Keratinocyte (primary cell): ENCODE data around the gene CNNM3. TPM values are rescaled to one million over a fixed set of nuclear protein-coding genes. Genes with fewer than 3 reads are reported as not detected.
A peak's percentile ranks its signal among the peaks of the same experiment; 100 is the strongest.

Experiments used
- DNase-seq: peaks from one replicate; pipeline ENCODE4 v3.0.0-alpha.2; 2011; ENCODE audit warnings: low read depth, missing footprints, low spot score
- FAIRE-seq: peaks from 2 replicates; lab custom pipeline; 2011; peaks lifted over from hg19 to GRCh38; lab: Jason Lieb, UNC
- H2AFZ ChIP-seq: 2 replicates; pipeline ENCODE4 v1.6.0; 2012; ENCODE audit warnings: low read length, control low read depth, inconsistent platforms; ENCODE audit not compliant: control insufficient read depth
- H3K27ac ChIP-seq: 2 replicates; pipeline ENCODE4 v1.5.1; 2011; ENCODE audit warnings: low read length; ENCODE audit not compliant: control insufficient read depth, insufficient read depth
- H3K27me3 ChIP-seq: 3 replicates; pipeline ENCODE4 v1.6.0; 2011; ENCODE audit warnings: low read length; ENCODE audit not compliant: control insufficient read depth, insufficient read depth; ENCODE audit errors: extremely low read depth
- H3K36me3 ChIP-seq, 2 experiments: 2 replicates in 1 of 2; 3 replicates in 1 of 2; pipeline ENCODE4 v1.5.1; 2011; ENCODE audit warnings: low read length in 2 of 2, mild to moderate bottlenecking in 1 of 2; ENCODE audit not compliant: control insufficient read depth in 2 of 2, insufficient read depth in 2 of 2; ENCODE audit errors: extremely low read depth in 1 of 2
- H3K4me1 ChIP-seq: 3 replicates; pipeline ENCODE4 v1.5.1; 2011; ENCODE audit warnings: low read length; ENCODE audit not compliant: control insufficient read depth, insufficient read depth; ENCODE audit errors: extremely low read depth
- H3K4me2 ChIP-seq: 3 replicates; pipeline ENCODE4 v1.6.0; 2011; ENCODE audit warnings: low read depth, low read length; ENCODE audit not compliant: control insufficient read depth, insufficient read depth; ENCODE audit errors: extremely low read depth
- H3K4me3 ChIP-seq, 3 experiments: fragments of 200-600 bp in 1 of 3; sonication (generic) in 1 of 3; 2 replicates in 2 of 3; 3 replicates in 1 of 3; pipeline ENCODE4 v1.5.1; 2011 to 2016; ENCODE audit warnings: low read length in 3 of 3, mild to moderate bottlenecking in 3 of 3, control low read depth in 2 of 3, inconsistent platforms in 1 of 3, low read depth in 1 of 3, mixed read lengths in 1 of 3, mixed run types in 1 of 3, moderate library complexity in 1 of 3; ENCODE audit not compliant: control insufficient read depth in 2 of 3, insufficient read depth in 2 of 3; ENCODE audit errors: extremely low read depth in 1 of 3
- H3K79me2 ChIP-seq: 2 replicates; pipeline ENCODE4 v1.6.0; 2012; ENCODE audit warnings: low read length; ENCODE audit not compliant: control insufficient read depth, insufficient read depth
- H3K9ac ChIP-seq: 3 replicates; pipeline ENCODE4 v1.6.0; 2011; ENCODE audit warnings: low read length; ENCODE audit not compliant: control insufficient read depth, insufficient read depth; ENCODE audit errors: extremely low read depth
- H3K9me1 ChIP-seq: 3 replicates; pipeline ENCODE4 v1.6.0; 2011; ENCODE audit warnings: low read length; ENCODE audit not compliant: control insufficient read depth, insufficient read depth; ENCODE audit errors: extremely low read depth
- H3K9me3 ChIP-seq: 2 replicates; pipeline ENCODE4 v1.5.1; 2012; ENCODE audit warnings: low read depth, low read length; ENCODE audit not compliant: control insufficient read depth
- H4K20me1 ChIP-seq: 3 replicates; pipeline ENCODE4 v1.6.0; 2011; ENCODE audit warnings: low read length; ENCODE audit not compliant: control insufficient read depth, insufficient read depth; ENCODE audit errors: extremely low read depth
- CTCF ChIP-seq, 3 experiments: IDR thresholded peaks in 1 of 3; conservative IDR thresholded peaks in 1 of 3; optimal IDR thresholded peaks in 1 of 3; 2 replicates in 2 of 3; 3 replicates in 1 of 3; pipeline versions ENCODE3 to v1.5.1; 2011; ENCODE audit warnings: low read length in 3 of 3, mild to moderate bottlenecking in 3 of 3, moderate library complexity in 2 of 3, control low read depth in 1 of 3, inconsistent platforms in 1 of 3; ENCODE audit not compliant: insufficient read depth in 2 of 3; ENCODE audit errors: extremely low read depth in 1 of 3
- EZH2 ChIP-seq: IDR thresholded peaks from one replicate; pipeline ENCODE4 v1.6.1; 2012; ENCODE audit warnings: inconsistent platforms, mild to moderate bottlenecking, low read length, moderate library complexity
- dilution Hi-C: fragments of 300-500 bp; cut with MboI; formaldehyde crosslinking; loops from one replicate; pipeline ENCODE4 v1.7.0; 2020; ENCODE audit warnings: low sequenced_read_pairs; ENCODE audit not compliant: extremely low pct_ligation_motif_present
- polyA plus RNA-seq, 5 experiments: library from polyadenylated mRNA; depleted of rRNA in 3 of 5; stranded (reverse) in 3 of 5; stranded (forward) in 1 of 5; unstranded in 1 of 5; fragments of >200 nt; gene quantifications; 1 replicate in 1 of 5; 2 replicates in 3 of 5; 3 replicates in 1 of 5; pipeline versions ENCODE4 v1.2.1 to v1.2.3, GENCODE V29; 2011 to 2012; ENCODE audit warnings: missing spikeins in 2 of 5, low read depth in 1 of 5, low replicate concordance in 1 of 5
- small RNA-seq, 3 experiments: library from RNA; depleted of rRNA; stranded (forward); fragments of <200 nt; gene quantifications; one replicate each; pipeline ENCODE3, GENCODE V24; 2012; ENCODE audit warnings: low read depth in 3 of 3, low replicate concordance in 1 of 3; ENCODE audit not compliant: insufficient read length in 3 of 3

CNNM3 gene
- polyA plus RNA-seq, 1 donor (not counting 4 experiments of a cell fraction or from before 2014, with no cell fraction given): 2.3 TPM

- Histone ChIP-seq H3K4me1 (peaks cover 47% of the 10 kb centered on the region), H3K9me3 (no peaks in the 10 kb centered on the region), H3K27ac (no peak overlapping the region), H2AFZ (peak overlapping the region; percentile 87), H3K4me3 (no peak overlapping the region), H4K20me1 (no peaks in the 10 kb centered on the region), H3K4me2 (peak overlapping the region; percentile 46), H3K9me1 (no peaks in the 10 kb centered on the region), H3K36me3 (no peaks in the 10 kb centered on the region), H3K27me3 (peaks cover 3% of the 10 kb centered on the region), H3K9ac (peak overlapping the region; percentile 30), H3K79me2 (no peaks in the 10 kb centered on the region)
- FAIRE-seq: no peak
- dilution Hi-C loops: no loop called here
- TF ChIP-seq EZH2: no peak
- TF ChIP-seq CTCF (optimal IDR thresholded peaks at IDR 0.05 in 1 of 3, IDR thresholded peaks at IDR 0.05 in 1 of 3, conservative IDR thresholded peaks at IDR 0.05 in 1 of 3; ENCODE audit: extremely low read depth in 1 of 3, insufficient read depth in 2 of 3, low read length in 3 of 3): no peak
- no peak for DNase-seq
Observed at GRCh38 chr2:96882906-96883305, 66.8 kb downstream of the CNNM3 start.

DNA sequence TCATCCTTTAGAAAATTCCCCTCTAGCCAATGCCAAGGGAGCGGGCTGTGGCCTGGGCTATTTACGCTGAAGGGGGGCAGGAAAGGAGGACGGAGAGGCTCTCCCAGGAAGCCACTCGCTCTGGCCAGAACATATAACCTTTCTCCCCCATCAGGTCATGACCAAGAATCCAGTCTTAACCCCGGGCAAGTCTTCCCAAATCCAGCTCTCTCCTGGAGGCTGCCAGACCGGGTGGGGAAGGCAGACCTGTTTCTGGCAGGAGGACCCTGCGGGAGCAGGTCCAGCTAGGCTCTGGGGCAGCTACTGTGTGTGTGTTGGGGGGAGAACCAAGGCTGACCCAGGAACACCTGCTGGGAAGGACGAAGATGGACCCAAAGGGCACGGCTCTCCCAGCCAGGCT, 67.2 kb downstream of the CNNM3 start:
- Histone ChIP-seq H2AFZ (no peak overlapping the region), H3K36me3 (no peaks in the 10 kb centered on the region), H3K9me3 (no peaks in the 10 kb centered on the region), H3K9ac (no peak overlapping the region), H3K4me2 (no peak overlapping the region), H4K20me1 (no peaks in the 10 kb centered on the region), H3K27ac (no peak overlapping the region), H3K4me3 (no peak overlapping the region), H3K79me2 (no peaks in the 10 kb centered on the region), H3K4me1 (peaks cover 51% of the 10 kb centered on the region), H3K9me1 (no peaks in the 10 kb centered on the region), H3K27me3 (peaks cover 2% of the 10 kb centered on the region)
- DNase-seq: no peak
- TF ChIP-seq CTCF (optimal IDR thresholded peaks at IDR 0.05 in 1 of 3, IDR thresholded peaks at IDR 0.05 in 1 of 3, conservative IDR thresholded peaks at IDR 0.05 in 1 of 3; ENCODE audit: extremely low read depth in 1 of 3, insufficient read depth in 2 of 3, low read length in 3 of 3) (no peak), EZH2 (no peak)
- dilution Hi-C loops: no loop called here
- no peak for FAIRE-seq

Small RNA genes lying within 50 kb of the gene (small RNA-seq; reads per million reads assigned to genes)
- gene MIR3127: 0 reads per million in 3 experiments

Other genes starting within 250 kb of the CNNM3 start
- 11.4 to 13.6 TPM (median 12.9 TPM) in 3 replicates for gene KANSL3, start 178.0 kb upstream of the CNNM3 start, polyA plus RNA-seq
- gene FER1L5, start 173.5 kb upstream of the CNNM3 start, polyA plus RNA-seq: 0.01 to 0.03 TPM (median 0.01 TPM) in 3 replicates
- gene LMAN2L, start 76.2 kb upstream of the CNNM3 start, polyA plus RNA-seq: 20.7 to 22.9 TPM (median 20.8 TPM) in 3 replicates
- gene CNNM4, start 55.4 kb upstream of the CNNM3 start, polyA plus RNA-seq: 4.4 to 7.6 TPM (median 5.5 TPM) in 3 replicates
- 0.39 to 2.0 TPM (median 1.4 TPM) in 3 replicates for gene ANKRD23, start 27.8 kb downstream of the CNNM3 start, polyA plus RNA-seq
- gene ANKRD39, start 41.7 kb downstream of the CNNM3 start, polyA plus RNA-seq: 6.6 to 8.3 TPM (median 7.2 TPM) in 3 replicates
- gene SEMA4C, start 53.8 kb downstream of the CNNM3 start, polyA plus RNA-seq: 6.9 to 10.2 TPM (median 7.5 TPM) in 3 replicates
- 0.09 to 0.12 TPM in 2 of 3 replicates, not detected in the other for gene FAM178B, start 170.3 kb downstream of the CNNM3 start, polyA plus RNA-seq